ENCODE measurements around the gene FRAS1. TPM values are rescaled to one million over a fixed set of nuclear protein-coding genes. Genes with fewer than 3 reads are reported as not detected.
"Not testable (repeated sequence)": the region's sequence is repeated elsewhere in the genome, so short reads cannot be mapped to it uniquely, and the experiment has no call there.

FRAS1 gene
- total RNA-seq, 1 donor from 2014 or later = 8.8 TPM

- TF ChIP-seq POLR2AphosphoS5 (IDR thresholded peaks at IDR 0.05; ENCODE audit: insufficient read depth in 1 of 2, low read depth in 1 of 2) (peak in 1 of 2 donors; percentile 21), POLR2A (IDR thresholded peaks at IDR 0.05) (no peak)
- intact Hi-C loops (cut with DNase I) = no loop called here
- Histone ChIP-seq H3K4me3 (no peak overlapping the region), H3K4me1 (peaks cover 42% of the 10 kb centered on the region), H3K27ac (peak overlapping the region; percentile 20), H3K36me3 (no peaks in the 10 kb centered on the region), H3K27me3 (no peaks in the 10 kb centered on the region), H3K9me3 (no peaks in the 10 kb centered on the region)
- no peak for DNase-seq (ENCODE audit: extremely low spot score in 2 of 2)
These were observed 240.1 kb downstream of the FRAS1 start for GRCh38 chr4:78297116-78297800.

GRCh38 chr4:78298618-78299017 lies 241.5 kb downstream of the FRAS1 start:
- Histone ChIP-seq H3K4me3 (no peak overlapping the region), H3K27ac (no peak overlapping the region), H3K9me3 (no peaks in the 10 kb centered on the region), H3K4me1 (peaks cover 28% of the 10 kb centered on the region), H3K27me3 (no peaks in the 10 kb centered on the region), H3K36me3 (no peaks in the 10 kb centered on the region)
- DNase-seq (ENCODE audit: extremely low spot score in 2 of 2) = no peak
- intact Hi-C loops (cut with DNase I) = no loop called here
- no peak for TF ChIP-seq POLR2A (IDR thresholded peaks at IDR 0.05)
- TF ChIP-seq CTCF (IDR thresholded peaks at IDR 0.05) = no peak
- no peak for TF ChIP-seq POLR2AphosphoS5 (IDR thresholded peaks at IDR 0.05; ENCODE audit: insufficient read depth in 1 of 2, low read depth in 1 of 2)

- no peak overlapping the region for H3K4me3 ChIP-seq
- no peak for DNase-seq (ENCODE audit: extremely low spot score in 2 of 2)
- intact Hi-C loops (cut with DNase I) = no loop called here
- peaks cover 21% of the 10 kb centered on the region for H3K4me1 ChIP-seq
- TF ChIP-seq CTCF (IDR thresholded peaks at IDR 0.05) (no peak), POLR2A (IDR thresholded peaks at IDR 0.05) (no peak), POLR2AphosphoS5 (IDR thresholded peaks at IDR 0.05; ENCODE audit: insufficient read depth in 1 of 2, low read depth in 1 of 2) (no peak)
- no peaks in the 10 kb centered on the region for H3K36me3 ChIP-seq
- no peaks in the 10 kb centered on the region for H3K9me3 ChIP-seq
- H3K27ac ChIP-seq = no peak overlapping the region
- H3K27me3 ChIP-seq = no peaks in the 10 kb centered on the region
These were observed 242.4 kb downstream of the FRAS1 start for GRCh38 chr4:78299565-78299972.

GRCh38 chr4:78307263-78307662 lies 250.1 kb downstream of the FRAS1 start:
- H3K4me3 ChIP-seq; DNase-seq (ENCODE audit: extremely low spot score in 2 of 2); H3K36me3 ChIP-seq; H3K9me3 ChIP-seq; H3K27me3 ChIP-seq; intact Hi-C loops (cut with DNase I); H3K4me1 ChIP-seq; H3K27ac ChIP-seq: not testable (repeated sequence)

- TF ChIP-seq POLR2AphosphoS5 (IDR thresholded peaks at IDR 0.05; ENCODE audit: insufficient read depth in 1 of 2, low read depth in 1 of 2) (no peak), CTCF (IDR thresholded peaks at IDR 0.05) (no peak), POLR2A (IDR thresholded peaks at IDR 0.05) (no peak)
- no peak for DNase-seq (ENCODE audit: extremely low spot score in 2 of 2)
- H3K9me3 ChIP-seq = no peaks in the 10 kb centered on the region
- no peaks in the 10 kb centered on the region for H3K36me3 ChIP-seq
- no peaks in the 10 kb centered on the region for H3K4me1 ChIP-seq
- no peak overlapping the region for H3K4me3 ChIP-seq
- no peak overlapping the region for H3K27ac ChIP-seq
- no peaks in the 10 kb centered on the region for H3K27me3 ChIP-seq
- intact Hi-C loops (cut with DNase I) = no loop called here
These were observed 251.4 kb downstream of the FRAS1 start for GRCh38 chr4:78308517-78308916.

GRCh38 chr4:78309352-78309751 lies 252.2 kb downstream of the FRAS1 start:
- no peaks in the 10 kb centered on the region for H3K36me3 ChIP-seq
- no peaks in the 10 kb centered on the region for H3K4me1 ChIP-seq
- no peak overlapping the region for H3K27ac ChIP-seq
- intact Hi-C loops (cut with DNase I) = no loop called here
- H3K4me3 ChIP-seq = no peak overlapping the region
- TF ChIP-seq POLR2A (IDR thresholded peaks at IDR 0.05) = no peak
- no peak for TF ChIP-seq CTCF (IDR thresholded peaks at IDR 0.05)
- TF ChIP-seq POLR2AphosphoS5 (IDR thresholded peaks at IDR 0.05; ENCODE audit: insufficient read depth in 1 of 2, low read depth in 1 of 2) = no peak
- DNase-seq (ENCODE audit: extremely low spot score in 2 of 2) = no peak
- H3K27me3 ChIP-seq = no peaks in the 10 kb centered on the region
- H3K9me3 ChIP-seq = no peaks in the 10 kb centered on the region

Data from vagina (tissue), 2 donors.